GM23338 (cell line): ENCODE measurements around the gene RPTOR. TPM values are rescaled to one million over a fixed set of nuclear protein-coding genes. Genes with fewer than 3 reads are reported as not detected.

ENCODE experiments used
- ATAC-seq: fragments of 200-7000 bp; cut with Tn5 transposase; 3 replicates; pipeline ENCODE4 v1.9.1; 2020
- DNase-seq: peaks from one replicate; pipeline ENCODE4 v3.0.0-alpha.2; 2015; ENCODE audit warnings: low spot score
- H2AFZ ChIP-seq: fragments of 200-600 bp; sonication (generic); 2 replicates; pipeline ENCODE4 v1.8.0; 2016; ENCODE audit warnings: antibody characterized with exemption, mild to moderate bottlenecking, moderate library complexity
- H3F3A ChIP-seq: fragments of 200-600 bp; sonication (generic); replicated peaks from 2 replicates; pipeline ENCODE4 v1.8.0; 2017; ENCODE audit warnings: antibody characterized with exemption, mixed run types, low read depth
- H3K27ac ChIP-seq: fragments of 200-600 bp; sonication (generic); 2 replicates; pipeline ENCODE4 v1.6.1; 2016; ENCODE audit warnings: low read depth
- H3K27me3 ChIP-seq: fragments of 200-600 bp; sonication (generic); 2 replicates; pipeline ENCODE4 v1.8.0; 2016; ENCODE audit warnings: mild to moderate bottlenecking, mixed run types, moderate library complexity; ENCODE audit not compliant: insufficient read depth
- H3K36me3 ChIP-seq: fragments of 200-600 bp; sonication (generic); 2 replicates; pipeline ENCODE4 v1.8.0; 2016; ENCODE audit warnings: mild to moderate bottlenecking; ENCODE audit not compliant: insufficient read depth
- H3K4me1 ChIP-seq: fragments of 200-600 bp; sonication (generic); 2 replicates; pipeline ENCODE4 v1.8.0; 2016; ENCODE audit warnings: mild to moderate bottlenecking, moderate library complexity; ENCODE audit not compliant: insufficient read depth
- H3K4me2 ChIP-seq: fragments of 200-600 bp; sonication (generic); 2 replicates; pipeline ENCODE4 v1.7.1; 2017; ENCODE audit warnings: mixed run types
- H3K4me3 ChIP-seq: fragments of 200-600 bp; sonication (generic); 2 replicates; pipeline ENCODE4 v1.6.1; 2016; ENCODE audit warnings: mixed run types
- H3K79me2 ChIP-seq: fragments of 200-600 bp; sonication (generic); replicated peaks from 2 replicates; pipeline ENCODE4 v1.8.0; 2017; ENCODE audit warnings: mild to moderate bottlenecking; ENCODE audit not compliant: insufficient read depth
- H3K9me2 ChIP-seq: fragments of 200-600 bp; sonication (generic); 2 replicates; pipeline ENCODE4 v1.8.0; 2017; ENCODE audit not compliant: insufficient read depth
- H4K20me1 ChIP-seq: fragments of 200-600 bp; sonication (generic); replicated peaks from 2 replicates; pipeline ENCODE4 v1.8.0; 2017; ENCODE audit warnings: mild to moderate bottlenecking; ENCODE audit not compliant: insufficient read depth
- H3K27ac Mint-ChIP-seq: 2 replicates; pipeline ENCODE4 v1.8.0; 2020; ENCODE audit warnings: inconsistent platforms, mild to moderate bottlenecking, moderate library complexity, mixed read lengths
- H3K27me3 Mint-ChIP-seq: 3 replicates; pipeline ENCODE4 v1.8.0; 2022; ENCODE audit warnings: low read depth, mild to moderate bottlenecking, moderate library complexity, mixed read lengths, inconsistent platforms; ENCODE audit not compliant: insufficient read depth, poor library complexity
- H3K36me3 Mint-ChIP-seq: 3 replicates; pipeline ENCODE4 v1.8.0; 2021; ENCODE audit warnings: low read depth, mild to moderate bottlenecking, inconsistent platforms, moderate library complexity, mixed read lengths
- H3K4me1 Mint-ChIP-seq: 3 replicates; pipeline ENCODE4 v1.8.0; 2020; ENCODE audit warnings: mild to moderate bottlenecking, inconsistent platforms, mixed read lengths
- H3K4me3 Mint-ChIP-seq: 3 replicates; pipeline ENCODE4 v1.8.0; 2021; ENCODE audit warnings: moderate library complexity, mild to moderate bottlenecking, inconsistent platforms, mixed read lengths
- H3K9me3 Mint-ChIP-seq: 3 replicates; pipeline ENCODE4 v1.8.0; 2020; ENCODE audit warnings: moderate library complexity, mild to moderate bottlenecking, inconsistent platforms, mixed read lengths
- CTCF ChIP-seq, 2 experiments: fragments of 200-600 bp in 1 of 2; sonication (generic) in 1 of 2; conservative IDR thresholded peaks; 2 replicates each; pipeline versions ENCODE4 v1.5.1 to v1.6.1; 2016 to 2017; ENCODE audit warnings: antibody characterized with exemption in 2 of 2, low read depth in 2 of 2, mild to moderate bottlenecking in 2 of 2, moderate library complexity in 1 of 2
- ETS1 ChIP-seq: IDR thresholded peaks from 2 replicates; pipeline ENCODE4 v1.6.1; 2016; ENCODE audit warnings: antibody characterized with exemption
- EZH2 ChIP-seq: fragments of 200-600 bp; sonication (generic); IDR thresholded peaks from one replicate; pipeline ENCODE4 v1.8.0; 2017; ENCODE audit warnings: antibody characterized with exemption, mild to moderate bottlenecking, low read depth; ENCODE audit not compliant: unreplicated experiment
- EZH2phosphoT487 ChIP-seq: fragments of 200-600 bp; sonication (generic); IDR thresholded peaks from one replicate; pipeline ENCODE4 v1.8.1; 2018; ENCODE audit warnings: antibody characterized with exemption; ENCODE audit not compliant: unreplicated experiment
- JUNB ChIP-seq: IDR thresholded peaks from one replicate; pipeline ENCODE4 v1.6.1; 2016; ENCODE audit warnings: antibody characterized with exemption; ENCODE audit not compliant: unreplicated experiment
- NANOG ChIP-seq: IDR thresholded peaks from 2 replicates; pipeline ENCODE4 v1.6.1; 2016; ENCODE audit warnings: antibody characterized with exemption, borderline replicate concordance
- POLR2AphosphoS5 ChIP-seq: IDR thresholded peaks from 2 replicates; pipeline ENCODE4 v1.6.1; 2016; ENCODE audit warnings: antibody characterized with exemption, low read depth
- REST ChIP-seq: IDR thresholded peaks from one replicate; pipeline ENCODE4 v1.6.1; 2018; ENCODE audit warnings: antibody characterized with exemption; ENCODE audit not compliant: unreplicated experiment
- ZNF331 ChIP-seq: fragments of 250-450 bp; sonication (Bioruptor Pico); IDR thresholded peaks from 2 replicates; pipeline ENCODE4 v1.5.0; 2020; ENCODE audit warnings: low read depth, mild to moderate bottlenecking, moderate library complexity
- polyA plus RNA-seq: library from polyadenylated mRNA; unstranded; fragments of >200 nt; fragmentation: Nextera tagmentation; extraction: Ambion mirVana; gene quantifications from 2 replicates; pipeline ENCODE4 v1.2.1, GENCODE V29; 2016
- total RNA-seq: library from RNA; depleted of rRNA; stranded (reverse); fragments of >200 nt; shearing (Covaris generic); gene quantifications from 2 replicates; pipeline ENCODE4 v1.2.3, GENCODE V29; 2014

Gene RPTOR
- total and polyA plus RNA-seq, 2 experiments from 2014 or later, result 9.5 to 38.0 TPM

- Histone ChIP-seq H3F3A (no peaks in the 10 kb centered on the region), H2AFZ (no peak overlapping the region), H3K27ac (no peak overlapping the region), H3K4me2 (no peak overlapping the region), H3K4me1 (no peaks in the 10 kb centered on the region), H3K9me2 (no peaks in the 10 kb centered on the region), H3K27me3 (no peaks in the 10 kb centered on the region), H3K36me3 (no peaks in the 10 kb centered on the region), H4K20me1 (no peaks in the 10 kb centered on the region), H3K79me2 (no peaks in the 10 kb centered on the region), H3K4me3 (no peak overlapping the region)
- no peak overlapping the region for H3K27ac Mint-ChIP-seq
- H3K4me1 Mint-ChIP-seq, result no peaks in the 10 kb centered on the region
- no peaks in the 10 kb centered on the region for H3K9me3 Mint-ChIP-seq
- DNase-seq, result no peak
- H3K36me3 Mint-ChIP-seq, result no peaks in the 10 kb centered on the region
- H3K4me3 Mint-ChIP-seq, result no peak overlapping the region
- TF ChIP-seq EZH2phosphoT487, result no peak
- TF ChIP-seq REST, result no peak
- no peak for TF ChIP-seq ETS1
- TF ChIP-seq JUNB, result no peak
- TF ChIP-seq NANOG, result no peak
- TF ChIP-seq EZH2, result no peak
- TF ChIP-seq POLR2AphosphoS5, result no peak
- no peak for TF ChIP-seq CTCF (conservative IDR thresholded peaks at IDR 0.05; ENCODE audit: low read depth in 2 of 2)
- TF ChIP-seq ZNF331 (CRISPR knock-in tag), result no peak
- peaks cover 2% of the 10 kb centered on the region for H3K27me3 Mint-ChIP-seq
- no peak for ATAC-seq
These were observed 30.7 kb upstream of the RPTOR start for GRCh38 chr17:80513892-80514291.
